CD4-positive, alpha-beta memory T cell (primary cell): Measurements from ENCODE around the gene WBP2. TPM values are rescaled to one million over a fixed set of nuclear protein-coding genes. Genes with fewer than 3 reads are reported as not detected.

Source experiments
- CTCF ChIA-PET: fragments of 350-600 bp; sonication (Branson Sonifier 250); formaldehyde crosslinking; loops from one replicate; lab custom pipeline; 2021; ENCODE audit warnings: inconsistent platforms; ENCODE audit not compliant: partially characterized antibody; lab: Charles Lee
- POLR2A ChIA-PET: fragments of 350-600 bp; sonication (Branson Sonifier 250); formaldehyde crosslinking; loops from one replicate; lab custom pipeline; 2021; ENCODE audit not compliant: partially characterized antibody; lab: Charles Lee
- DNase-seq, 5 donors: peaks; one replicate each; pipeline versions ENCODE4 v3.0.0 to v3.0.0-alpha.2; 2020 to 2022; ENCODE audit warnings: mixed read lengths in 1 of 5
- H3K27ac ChIP-seq: one replicate; pipeline ENCODE4 v1.7.0; 2013; ENCODE audit warnings: low read depth, low read length
- H3K27me3 ChIP-seq: 2 replicates; pipeline ENCODE4 v1.7.0; 2013; ENCODE audit warnings: mild to moderate bottlenecking, low read length, moderate library complexity; ENCODE audit not compliant: insufficient read depth
- H3K36me3 ChIP-seq: 2 replicates; pipeline ENCODE4 v1.7.0; 2013; ENCODE audit warnings: mild to moderate bottlenecking, low read length, moderate library complexity; ENCODE audit not compliant: insufficient read depth
- H3K4me1 ChIP-seq: 2 replicates; pipeline ENCODE4 v1.7.0; 2013; ENCODE audit warnings: mild to moderate bottlenecking, low read length, moderate library complexity; ENCODE audit not compliant: insufficient read depth
- H3K4me3 ChIP-seq, 2 donors: one replicate each; pipeline ENCODE4 v1.7.0; 2013; ENCODE audit warnings: low read length in 2 of 2, mild to moderate bottlenecking in 1 of 2
- H3K9me3 ChIP-seq, 2 donors: one replicate each; pipeline ENCODE4 v1.7.0; 2013; ENCODE audit warnings: low read length in 2 of 2, control low read depth in 1 of 2; ENCODE audit not compliant: control insufficient read depth in 1 of 2
- H3K27ac Mint-ChIP-seq, 7 donors: one replicate each; pipeline ENCODE4 v1.8.0; 2020 to 2021; ENCODE audit warnings: mixed read lengths in 7 of 7, mild to moderate bottlenecking in 6 of 7, inconsistent platforms in 3 of 7, moderate library complexity in 3 of 7
- H3K27me3 Mint-ChIP-seq, 2 donors: one replicate each; pipeline ENCODE4 v1.8.0; 2020 to 2021; ENCODE audit warnings: mixed read lengths in 2 of 2
- H3K36me3 Mint-ChIP-seq, 2 donors: one replicate each; pipeline ENCODE4 v1.8.0; 2020 to 2021; ENCODE audit warnings: mixed read lengths in 2 of 2, inconsistent platforms in 1 of 2, mild to moderate bottlenecking in 1 of 2
- H3K4me1 Mint-ChIP-seq, 4 donors: one replicate each; pipeline ENCODE4 v1.8.0; 2020 to 2021; ENCODE audit warnings: mixed read lengths in 4 of 4, mild to moderate bottlenecking in 1 of 4
- H3K4me3 Mint-ChIP-seq, 8 donors: one replicate each; pipeline ENCODE4 v1.8.0; 2020 to 2021; ENCODE audit warnings: mixed read lengths in 8 of 8, mild to moderate bottlenecking in 7 of 8, moderate library complexity in 6 of 8, inconsistent platforms in 3 of 8
- H3K9me3 Mint-ChIP-seq, 8 donors: one replicate each; pipeline ENCODE4 v1.8.0; 2020 to 2021; ENCODE audit warnings: mixed read lengths in 8 of 8, mild to moderate bottlenecking in 5 of 8, inconsistent platforms in 3 of 8, moderate library complexity in 1 of 8
- intact Hi-C: fragments of 100-400 bp; cut with micrococcal nuclease; formaldehyde crosslinking; loops from one replicate; pipeline ENCODE4 v1.15.1; 2023
- polyA plus RNA-seq, 2 donors: library from polyadenylated mRNA; unstranded; fragments of 300-500 nt; fragmentation: Illumina TruSeq; gene quantifications; one replicate each; pipeline ENCODE4 v1.2.3, GENCODE V29; 2021
- total RNA-seq, 2 experiments: library from RNA; stranded (reverse); gene quantifications; one replicate each; pipeline ENCODE4 v1.2.3, GENCODE V29; 2021

The WBP2 gene
- total and polyA plus RNA-seq, 4 experiments from 2014 or later: 80.3 to 160 (median 143) TPM

DNA sequence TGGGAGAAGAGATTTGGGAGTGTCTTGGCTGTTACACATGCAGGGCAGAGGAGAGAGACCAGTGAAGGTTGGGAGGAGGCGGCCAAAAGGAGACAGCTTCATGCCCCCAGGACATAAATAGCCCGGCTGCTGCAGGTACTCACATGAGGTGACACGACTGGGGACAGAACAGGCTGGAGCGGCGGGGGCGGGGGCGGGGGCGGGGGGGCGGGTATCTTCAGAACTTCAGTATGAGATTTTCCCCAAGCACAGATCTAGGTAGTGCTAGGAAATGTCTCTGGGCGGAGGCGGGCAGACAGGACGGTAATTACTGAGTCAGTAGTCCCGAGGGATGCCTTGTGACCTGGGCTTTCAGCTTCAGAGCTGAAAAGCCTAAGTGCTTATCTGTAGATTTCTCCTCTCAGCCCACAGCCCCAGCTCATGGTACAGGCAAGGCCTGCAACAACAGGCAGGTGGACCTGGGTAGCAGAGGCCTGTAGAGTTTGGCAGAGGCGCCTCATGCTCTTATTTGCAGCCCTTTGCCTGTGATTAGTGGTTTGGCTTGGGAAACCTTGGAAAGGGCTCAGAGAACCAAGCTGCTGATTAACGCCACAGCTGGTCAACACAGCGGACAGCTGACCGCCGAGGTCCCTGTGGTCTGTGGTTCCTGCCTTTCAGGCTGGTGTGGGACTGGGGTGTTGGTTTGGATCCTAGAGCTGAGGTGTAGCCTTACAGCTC lies 46.1 kb downstream of the WBP2 start:
- no peak overlapping the region for H3K4me3 ChIP-seq
- peaks cover 0 to 4% (median 1%) of the 10 kb centered on the region in 4 donors for H3K4me1 Mint-ChIP-seq
- peaks cover 0 to 26% of the 10 kb centered on the region in 2 donors for H3K36me3 Mint-ChIP-seq
- ChIA-PET CTCF (interaction anchor here (1.4 kb wide), 1 partner anchor 26 kb away, joined by 3 read pairs; no protein-coding TSS in a partner anchor), POLR2A (interaction anchor here (0.6 kb wide), 1 partner anchor 498 kb away, joined by 4 read pairs; no protein-coding TSS in a partner anchor)
- no peaks in the 10 kb centered on the region for H3K4me1 ChIP-seq
- peak overlapping the region in 4 of 7 donors; percentile 42 to 79 (median 69) for H3K27ac Mint-ChIP-seq
- no peaks in the 10 kb centered on the region for H3K27me3 ChIP-seq
- no peaks in the 10 kb centered on the region for H3K9me3 Mint-ChIP-seq
- H3K36me3 ChIP-seq: peaks cover 42% of the 10 kb centered on the region
- intact Hi-C loops: no loop called here
- no peak overlapping the region for H3K4me3 Mint-ChIP-seq
- no peaks in the 10 kb centered on the region for H3K27me3 Mint-ChIP-seq
- no peak for DNase-seq
- H3K9me3 ChIP-seq: no peaks in the 10 kb centered on the region
- H3K27ac ChIP-seq: no peak overlapping the region

DNA sequence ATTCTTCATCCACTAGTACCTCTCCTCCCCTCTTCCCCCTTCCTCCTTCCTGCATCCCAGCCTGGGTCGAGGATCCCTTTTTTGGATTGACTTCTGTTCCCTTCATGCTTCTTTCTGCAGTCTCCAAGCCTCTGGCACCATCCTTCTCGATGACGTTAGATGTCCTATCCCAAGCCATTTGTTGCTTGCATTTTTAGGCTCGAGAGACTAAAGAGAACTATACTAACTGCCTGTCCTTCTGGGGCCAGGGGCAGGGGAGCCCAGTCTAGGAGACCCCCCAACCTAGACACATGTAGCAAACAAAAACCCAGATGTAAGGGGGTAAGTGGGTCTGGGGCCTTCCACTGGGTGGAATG lies 46.6 kb downstream of the WBP2 start:
- no peaks in the 10 kb centered on the region for H3K9me3 ChIP-seq
- no peak for DNase-seq
- H3K36me3 ChIP-seq: peaks cover 36% of the 10 kb centered on the region
- no peaks in the 10 kb centered on the region for H3K27me3 ChIP-seq
- no peak overlapping the region for H3K4me3 Mint-ChIP-seq
- no peaks in the 10 kb centered on the region for H3K4me1 ChIP-seq
- H3K4me1 Mint-ChIP-seq: peaks cover 0 to 10% (median 3%) of the 10 kb centered on the region in 4 donors
- ChIA-PET POLR2A (interaction anchor here (0.6 kb wide), 1 partner anchor 498 kb away, joined by 4 read pairs; no protein-coding TSS in a partner anchor), CTCF (interaction anchor here (1.4 kb wide), 1 partner anchor 25 kb away, joined by 3 read pairs; no protein-coding TSS in a partner anchor)
- intact Hi-C loops: no loop called here
- no peak overlapping the region for H3K4me3 ChIP-seq
- H3K27ac ChIP-seq: no peak overlapping the region
- H3K27me3 Mint-ChIP-seq: no peaks in the 10 kb centered on the region
- H3K36me3 Mint-ChIP-seq: peaks cover 0 to 24% of the 10 kb centered on the region in 2 donors
- H3K27ac Mint-ChIP-seq: peak overlapping the region in 5 of 7 donors; percentile 35 to 79 (median 67)
- no peaks in the 10 kb centered on the region for H3K9me3 Mint-ChIP-seq

DNA sequence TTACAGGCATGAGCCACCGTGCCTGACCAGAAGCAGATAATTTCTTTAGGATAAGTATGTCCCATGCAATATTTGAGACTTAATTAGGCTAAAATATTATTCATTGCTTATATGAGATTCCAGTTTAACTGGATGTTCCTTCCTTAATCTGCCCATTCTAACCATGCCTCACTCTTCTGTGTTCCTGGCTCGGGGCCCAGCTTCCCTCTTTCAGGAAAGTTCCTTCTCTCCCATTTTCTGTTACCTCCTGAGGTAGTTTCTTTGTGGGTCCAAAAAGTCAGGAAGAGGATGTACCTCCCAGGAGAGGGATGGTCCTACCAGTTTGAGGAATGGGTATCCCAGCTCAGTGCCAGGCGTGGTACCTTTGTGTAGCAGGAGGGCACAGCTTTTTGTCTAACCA lies 47.3 kb downstream of the WBP2 start:
- H3K27ac Mint-ChIP-seq: peak overlapping the region in 5 of 7 donors; percentile 17 to 72 (median 48)

DNA sequence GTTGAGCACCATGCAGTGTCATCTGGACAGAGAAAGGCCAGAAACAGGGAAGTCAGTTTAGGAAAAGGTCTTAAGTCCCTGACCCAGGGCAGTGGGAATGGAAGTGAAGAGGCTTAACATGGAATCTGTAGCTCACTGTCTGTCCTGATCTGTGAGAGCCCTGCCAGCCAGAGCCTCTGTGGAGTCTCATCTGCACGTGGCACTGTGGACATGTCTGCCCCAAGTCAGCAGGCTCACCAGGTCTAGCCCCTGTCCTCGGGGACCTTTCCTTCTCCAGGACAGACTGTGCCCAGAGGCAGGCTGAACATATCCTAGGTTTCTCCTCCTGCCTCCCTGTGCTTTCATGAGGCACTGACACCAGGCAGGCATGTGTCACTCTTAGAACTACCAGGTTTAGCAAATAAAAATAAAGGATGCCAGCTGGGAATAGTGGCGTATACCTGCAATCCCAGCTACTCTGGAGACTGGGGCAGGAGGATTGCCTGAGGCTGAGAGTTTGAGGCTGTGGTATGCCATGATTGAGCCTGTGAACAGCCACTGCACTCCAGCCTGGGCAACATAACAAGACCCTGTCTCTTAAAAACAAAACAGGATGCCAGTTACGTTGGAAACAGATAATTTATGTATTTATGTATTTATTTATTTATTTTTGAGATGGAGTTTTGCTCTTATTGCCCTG lies 48.2 kb downstream of the WBP2 start:
- ChIA-PET POLR2A (no interaction called here), CTCF (interaction anchor here (0.6 kb wide), 1 partner anchor 378 kb away, joined by 3 read pairs; no protein-coding TSS in a partner anchor)
- Mint-ChIP-seq H3K27me3 (no peaks in the 10 kb centered on the region), H3K9me3 (no peaks in the 10 kb centered on the region), H3K27ac (peak overlapping the region in 1 of 7 donors; percentile 18), H3K4me1 (peaks cover 2 to 14% (median 5%) of the 10 kb centered on the region in 4 donors), H3K36me3 (peaks cover 0 to 15% of the 10 kb centered on the region in 2 donors), H3K4me3 (no peak overlapping the region)
- no peak for DNase-seq
- H3K36me3 ChIP-seq: peaks cover 21% of the 10 kb centered on the region
- no peaks in the 10 kb centered on the region for H3K4me1 ChIP-seq
- no peak overlapping the region for H3K4me3 ChIP-seq
- H3K9me3 ChIP-seq: no peaks in the 10 kb centered on the region
- intact Hi-C loops: no loop called here
- H3K27ac ChIP-seq: no peak overlapping the region
- no peaks in the 10 kb centered on the region for H3K27me3 ChIP-seq

More for the DNA sequence above, 47.3 kb downstream of the WBP2 start:
- peaks cover 30% of the 10 kb centered on the region for H3K36me3 ChIP-seq
- H3K9me3 ChIP-seq: no peaks in the 10 kb centered on the region
- POLR2A ChIA-PET: no interaction called here
- Mint-ChIP-seq H3K4me3 (no peak overlapping the region), H3K27me3 (no peaks in the 10 kb centered on the region), H3K9me3 (no peaks in the 10 kb centered on the region), H3K4me1 (peaks cover 2 to 14% (median 5%) of the 10 kb centered on the region in 4 donors), H3K36me3 (peaks cover 0 to 21% of the 10 kb centered on the region in 2 donors)
- H3K4me1 ChIP-seq: no peaks in the 10 kb centered on the region
- intact Hi-C loops: no loop called here
- no peak overlapping the region for H3K27ac ChIP-seq
- no peak for DNase-seq
- no peaks in the 10 kb centered on the region for H3K27me3 ChIP-seq
- no peak overlapping the region for H3K4me3 ChIP-seq
- CTCF ChIA-PET: no interaction called here

DNA sequence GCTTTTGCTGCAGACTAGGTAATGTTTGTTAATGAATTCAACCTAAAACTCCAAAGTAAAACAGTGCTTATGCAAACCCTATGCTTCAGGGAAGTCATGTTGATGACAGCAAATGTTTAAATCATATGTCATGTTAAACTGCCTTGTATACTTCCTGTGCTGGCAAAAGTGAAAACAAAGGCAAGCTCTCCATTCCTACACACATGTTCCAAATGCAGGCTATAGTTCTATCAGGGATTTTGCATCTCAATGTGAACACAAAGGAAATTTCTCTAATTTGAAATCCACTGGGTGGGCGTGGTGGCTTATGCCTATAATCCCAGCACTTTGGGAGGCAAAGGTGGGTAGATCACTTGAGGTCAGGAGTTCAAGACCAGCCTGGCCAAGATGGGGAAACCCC lies 51.3 kb downstream of the WBP2 start:
- Histone ChIP-seq H3K4me3 (no peak overlapping the region), H3K27me3 (no peaks in the 10 kb centered on the region), H3K36me3 (peaks cover 8% of the 10 kb centered on the region), H3K9me3 (no peaks in the 10 kb centered on the region), H3K4me1 (no peaks in the 10 kb centered on the region), H3K27ac (no peak overlapping the region)
- ChIA-PET CTCF (interaction anchor here (1.3 to 1.4 kb wide), 2 partner anchors 14 to 50 kb away, joined by 3 to 4 read pairs; no protein-coding TSS in a partner anchor), POLR2A (interaction anchor here (1.0 kb wide), 1 partner anchor 24 kb away, joined by 3 read pairs; no protein-coding TSS in a partner anchor)
- Mint-ChIP-seq H3K27ac (no peak overlapping the region), H3K36me3 (peaks cover 7 to 13% of the 10 kb centered on the region in 2 donors), H3K4me3 (no peak overlapping the region), H3K9me3 (no peaks in the 10 kb centered on the region), H3K4me1 (peaks cover 5 to 14% (median 7%) of the 10 kb centered on the region in 4 donors), H3K27me3 (no peaks in the 10 kb centered on the region)
- no peak for DNase-seq
- intact Hi-C loops: no loop called here

DNA sequence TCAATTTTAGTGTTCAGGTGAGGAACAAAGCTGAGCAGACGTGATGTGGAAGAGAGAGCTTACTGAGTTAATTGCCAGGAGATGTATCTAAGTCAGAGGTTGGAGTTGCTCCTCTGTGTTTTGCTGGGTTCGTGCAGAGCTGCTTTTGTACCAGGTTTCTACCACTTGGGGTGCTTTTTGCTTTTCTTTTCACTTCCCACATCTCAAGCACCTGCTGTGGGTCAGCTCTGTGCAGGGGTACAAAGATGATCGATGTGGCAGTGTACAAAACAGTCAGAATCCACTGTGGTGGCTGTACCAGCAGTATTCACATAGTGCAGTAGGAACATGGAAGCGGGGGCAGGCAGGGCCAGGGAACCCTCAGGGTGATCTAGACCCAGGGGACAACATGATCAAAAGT lies 55.7 kb downstream of the WBP2 start:
- ChIA-PET CTCF (interaction anchor here (0.8 to 1.5 kb wide), 3 partner anchors 8 to 73 kb away, joined by 3 to 5 read pairs (median 3); no protein-coding TSS in a partner anchor), POLR2A (interaction anchor here (0.6 to 1.1 kb wide), 3 partner anchors 9 to 27 kb away, joined by 3 read pairs; no protein-coding TSS in a partner anchor)
- Mint-ChIP-seq H3K4me1 (peaks cover 9 to 13% (median 10%) of the 10 kb centered on the region in 4 donors), H3K36me3 (peaks cover 11 to 31% of the 10 kb centered on the region in 2 donors), H3K27me3 (no peaks in the 10 kb centered on the region), H3K4me3 (no peak overlapping the region), H3K27ac (peak overlapping the region in 2 of 7 donors; percentile 29 to 54), H3K9me3 (no peaks in the 10 kb centered on the region)
- Histone ChIP-seq H3K27ac (no peak overlapping the region), H3K4me1 (no peaks in the 10 kb centered on the region), H3K27me3 (no peaks in the 10 kb centered on the region), H3K4me3 (no peak overlapping the region), H3K9me3 (no peaks in the 10 kb centered on the region), H3K36me3 (peaks cover 17% of the 10 kb centered on the region)
- no peak for DNase-seq
- intact Hi-C loops: no loop called here
